Activated CD8-positive, alpha-beta memory T cell treated with anti-CD3 and anti-CD28 coated beads for 24 hours (primary cell): ENCODE results near the gene NCAM2.

ENCODE experiments used
- DNase-seq: peaks from one replicate; pipeline ENCODE4 v3.0.0-alpha.2; 2020

NCAM2 gene

GRCh38 chr21:21179619-21180298 is 181.6 kb downstream of the NCAM2 start:
- DNase-seq = no peak

DNA sequence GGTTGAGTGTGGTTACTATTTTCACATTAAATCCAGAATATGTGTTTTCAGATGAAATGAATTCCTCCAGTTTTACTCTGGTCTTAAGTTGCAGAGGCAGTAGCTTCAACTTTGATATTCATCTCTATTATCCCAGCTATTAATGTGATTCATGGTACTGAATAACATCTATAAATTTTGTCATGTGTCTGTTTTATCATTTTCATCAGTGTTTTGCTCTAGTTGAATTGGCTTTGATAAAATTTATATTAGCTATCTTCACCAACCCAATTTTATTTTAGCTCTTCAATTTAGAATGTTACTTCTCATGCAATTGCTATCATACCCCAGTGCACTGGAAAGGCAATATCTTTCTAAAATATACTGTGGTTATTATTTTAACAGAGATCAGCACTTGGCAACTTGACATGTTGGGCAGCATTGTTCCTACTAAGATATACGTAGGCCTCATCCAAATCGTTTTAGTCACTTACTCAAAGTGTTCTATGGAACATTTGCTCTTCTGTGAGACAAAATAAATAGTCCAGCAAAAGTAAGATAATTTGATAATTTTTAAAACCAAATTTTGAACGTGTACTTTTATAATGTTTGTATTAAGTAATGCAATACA is 184.3 kb downstream of the NCAM2 start:
- no peak for DNase-seq

GRCh38 chr21:21183092-21183491 is 184.9 kb downstream of the NCAM2 start:
- DNase-seq = no peak

- DNase-seq = no peak
These were observed 186.7 kb downstream of the NCAM2 start for GRCh38 chr21:21184771-21185528.

- DNase-seq = no peak
These were observed 189.4 kb downstream of the NCAM2 start for GRCh38 chr21:21187579-21187978.

GRCh38 chr21:21188513-21189195 is 190.4 kb downstream of the NCAM2 start:
- no peak for DNase-seq

- no peak for DNase-seq
These were observed 197.3 kb downstream of the NCAM2 start for GRCh38 chr21:21195417-21195943.

GRCh38 chr21:21196087-21196486 is 197.9 kb downstream of the NCAM2 start:
- no peak for DNase-seq

DNA sequence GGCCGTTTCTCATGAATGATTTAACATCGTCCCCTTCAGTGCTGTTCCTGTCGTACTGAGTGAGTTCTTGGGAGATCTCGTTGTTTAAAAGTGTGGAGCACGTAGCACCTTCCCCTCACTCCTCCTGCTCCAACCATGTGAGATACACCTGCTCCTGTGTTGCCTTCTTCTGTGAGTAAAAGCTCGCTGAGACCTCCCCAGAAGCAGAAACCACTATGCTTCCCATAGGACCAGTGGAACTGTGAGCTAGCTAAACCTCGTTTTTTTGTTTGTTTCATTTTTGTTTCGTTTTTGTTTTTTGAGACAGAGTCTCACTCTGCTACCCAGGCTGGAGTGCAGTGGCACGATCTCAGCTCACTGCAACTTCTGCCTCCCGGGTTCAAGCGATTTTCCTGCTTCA is 198.6 kb downstream of the NCAM2 start:
- DNase-seq = no peak

DNA sequence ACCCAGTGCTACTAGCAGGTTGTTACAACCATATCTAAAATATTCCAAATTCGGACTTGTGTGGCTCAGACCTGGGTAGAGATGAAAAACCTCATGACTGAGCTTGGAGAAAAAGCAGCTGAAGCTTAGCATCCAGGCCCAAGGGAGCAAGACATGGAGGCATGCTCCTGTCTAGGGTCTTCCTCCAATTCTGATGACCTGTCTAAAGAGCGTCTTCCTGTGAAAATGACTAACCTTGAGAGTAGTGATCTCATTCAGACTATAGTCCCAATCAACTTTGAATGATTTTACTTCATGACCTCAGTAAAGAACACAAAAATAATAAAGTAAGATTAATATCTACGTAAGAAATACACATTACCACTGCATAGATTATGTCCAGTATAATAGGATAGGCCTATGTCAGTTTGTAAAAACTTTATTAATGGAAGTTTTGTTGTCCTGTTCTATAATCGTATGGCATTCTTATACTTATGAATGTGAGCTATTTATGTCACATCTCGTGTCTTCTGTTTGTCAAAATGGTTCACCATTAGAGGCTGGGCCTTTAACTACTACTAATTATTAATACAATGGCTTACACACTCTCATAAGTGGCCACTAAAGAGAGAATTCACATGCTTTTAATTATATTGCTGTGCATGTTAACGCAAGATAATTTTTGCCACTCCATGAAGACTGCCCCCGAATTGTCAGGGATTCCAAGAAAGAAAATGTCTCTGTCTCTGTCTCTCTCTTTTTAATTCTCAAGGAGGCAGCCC is 201.3 kb downstream of the NCAM2 start:
- DNase-seq = no peak

- DNase-seq = no peak
These were observed 202.1 kb downstream of the NCAM2 start for GRCh38 chr21:21200103-21200938.

DNA sequence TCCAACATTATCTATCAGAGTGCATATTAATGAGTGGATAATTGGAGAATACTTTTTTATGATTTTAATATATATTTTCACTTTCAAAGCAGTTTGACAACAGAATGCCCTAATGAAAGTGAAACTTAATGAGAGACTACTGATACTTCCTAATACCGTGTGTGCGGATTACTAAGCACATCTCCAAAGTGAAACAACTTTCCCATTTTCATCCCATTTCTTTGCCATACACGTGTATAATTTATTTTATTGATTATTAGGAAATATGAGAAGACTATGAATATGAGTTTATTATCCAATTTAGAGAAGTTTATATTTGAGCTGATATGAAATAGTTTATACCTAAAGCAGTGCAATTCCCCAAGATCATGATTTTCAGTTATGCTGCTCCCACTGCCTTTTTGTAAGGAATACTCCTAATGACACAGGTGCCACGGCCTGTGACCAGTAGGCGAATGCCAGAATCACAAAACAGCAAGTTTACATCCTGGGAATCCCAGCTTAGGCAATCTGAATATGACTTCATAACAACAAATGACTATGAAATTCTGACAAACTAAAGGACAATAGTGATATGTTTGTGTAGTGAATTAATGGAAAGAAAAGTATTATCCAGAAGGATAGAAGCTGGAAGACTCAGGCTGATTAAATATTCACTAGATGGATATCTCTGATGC is 202.9 kb downstream of the NCAM2 start:
- DNase-seq = no peak

- DNase-seq = no peak
These were observed 205.7 kb downstream of the NCAM2 start for GRCh38 chr21:21203822-21204339.

GRCh38 chr21:21204366-21204996 is 206.3 kb downstream of the NCAM2 start:
- no peak for DNase-seq

- no peak for DNase-seq
These were observed 207.4 kb downstream of the NCAM2 start for GRCh38 chr21:21205604-21206003.

GRCh38 chr21:21210552-21210951 is 212.3 kb downstream of the NCAM2 start:
- DNase-seq = no peak

DNA sequence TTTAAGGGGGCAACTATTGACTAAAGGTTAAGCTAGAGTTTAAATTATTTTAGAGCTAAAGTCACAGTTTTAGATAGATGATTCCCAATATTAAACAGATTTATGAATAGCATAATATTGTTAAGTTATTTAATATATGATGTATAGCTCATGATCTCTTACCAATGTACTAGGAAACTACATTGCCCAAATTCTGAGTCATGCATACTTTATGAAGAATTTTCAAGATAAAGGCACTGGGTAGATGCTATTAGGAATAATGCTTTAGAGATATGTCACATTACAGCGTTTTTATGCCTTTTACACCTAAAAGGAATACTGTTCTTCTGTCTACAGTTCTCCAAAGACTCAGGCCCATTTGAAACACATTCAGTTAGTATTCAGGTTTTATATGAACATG is 215.1 kb downstream of the NCAM2 start:
- no peak for DNase-seq

DNA sequence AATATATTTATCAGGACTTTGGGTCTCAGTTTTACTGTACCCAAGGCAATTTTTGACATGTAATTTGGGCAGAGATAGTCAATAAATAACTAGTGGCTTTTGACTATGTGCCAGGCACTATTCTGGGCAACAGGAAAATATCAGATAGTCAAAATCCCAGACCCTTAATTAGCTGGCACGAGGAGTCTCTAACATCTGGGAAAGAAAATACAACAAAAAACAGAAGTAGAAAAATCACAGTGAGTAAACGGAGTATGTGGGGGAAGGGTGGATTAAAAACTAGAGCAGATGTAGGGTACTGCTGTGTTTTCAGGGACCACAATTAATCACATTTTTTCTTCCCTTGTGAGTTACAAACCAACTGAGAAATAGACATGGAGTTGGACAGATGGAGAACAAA is 217.8 kb downstream of the NCAM2 start:
- no peak for DNase-seq

- no peak for DNase-seq
These were observed 228.3 kb downstream of the NCAM2 start for GRCh38 chr21:21226472-21226871.

DNA sequence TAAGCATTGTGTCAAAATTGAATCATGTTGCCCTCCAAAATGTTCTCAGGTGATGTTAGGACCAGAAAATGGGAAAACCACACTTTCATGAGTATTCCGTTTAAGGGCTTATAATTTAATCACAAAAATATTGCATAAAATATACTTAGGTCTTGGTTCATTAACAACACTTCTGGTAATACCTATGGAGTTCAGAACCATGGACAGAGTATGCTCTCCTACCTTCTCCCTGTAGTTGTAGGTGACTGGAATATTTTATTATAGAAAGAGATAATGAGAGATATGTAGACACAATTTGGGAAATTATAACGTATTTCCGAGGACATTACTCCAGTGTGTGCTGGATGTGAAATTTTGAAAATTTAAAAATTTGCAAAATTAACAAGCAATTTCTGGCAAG is 232.5 kb downstream of the NCAM2 start:
- no peak for DNase-seq
